Dedifferentiated amniotic fluid mesenchymal stem cell (primary cell): Measurements from ENCODE around the gene SETBP1.

Source experiments
- DNase-seq: peaks from one replicate; pipeline ENCODE4 v3.0.0-alpha.2; 2016; ENCODE audit errors: extremely low spot score

The SETBP1 gene

GRCh38 chr18:44679056-44679913 is 1.4 kb upstream of the SETBP1 start:
- DNase-seq, result peak; percentile 82

- DNase-seq, result peak; percentile 54
Measured at GRCh38 chr18:44679914-44680272, 795 bp upstream of the SETBP1 start.

- no peak for DNase-seq
Measured at GRCh38 chr18:44681076-44681970, 635 bp downstream of the SETBP1 start.

GRCh38 chr18:44682201-44682870 is 1.6 kb downstream of the SETBP1 start:
- no peak for DNase-seq

DNA sequence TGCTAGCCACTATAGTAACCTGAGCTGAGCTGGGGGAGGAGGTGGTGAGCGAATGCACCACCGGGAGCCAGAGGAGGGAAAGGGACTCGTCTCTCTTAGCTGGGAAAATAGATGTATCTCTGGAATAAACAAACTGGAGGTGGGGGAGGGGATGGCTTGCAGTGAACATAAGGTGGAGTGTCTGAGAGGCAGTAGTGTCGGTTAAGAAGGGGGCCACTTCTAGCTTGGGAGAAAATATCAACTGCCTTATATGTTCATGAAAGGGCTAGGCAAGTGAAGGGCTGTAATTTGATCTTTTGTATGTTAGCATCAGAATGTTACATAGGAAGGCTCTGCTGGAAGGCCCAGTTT is 2.2 kb downstream of the SETBP1 start:
- DNase-seq, result no peak

DNA sequence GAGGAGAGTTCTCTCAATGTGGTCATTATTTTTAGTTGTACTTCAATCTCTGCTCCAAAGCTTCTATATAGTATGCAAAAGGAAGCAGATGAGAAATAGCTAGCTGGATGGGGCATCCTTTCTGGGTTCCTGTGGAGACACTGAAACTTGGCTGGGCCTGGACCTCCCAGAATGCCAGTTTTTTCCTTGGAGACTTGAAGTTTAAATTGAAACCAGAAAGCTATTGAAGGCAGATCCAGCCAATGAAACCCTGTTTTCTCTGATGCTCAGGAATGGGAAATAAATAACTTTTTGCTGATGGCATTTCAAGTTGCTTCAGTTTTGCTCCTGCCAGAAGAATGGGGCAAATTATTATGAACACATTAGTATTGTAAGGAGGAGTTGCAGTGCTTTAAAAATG is 2.9 kb downstream of the SETBP1 start:
- DNase-seq, result peak; percentile 69

DNA sequence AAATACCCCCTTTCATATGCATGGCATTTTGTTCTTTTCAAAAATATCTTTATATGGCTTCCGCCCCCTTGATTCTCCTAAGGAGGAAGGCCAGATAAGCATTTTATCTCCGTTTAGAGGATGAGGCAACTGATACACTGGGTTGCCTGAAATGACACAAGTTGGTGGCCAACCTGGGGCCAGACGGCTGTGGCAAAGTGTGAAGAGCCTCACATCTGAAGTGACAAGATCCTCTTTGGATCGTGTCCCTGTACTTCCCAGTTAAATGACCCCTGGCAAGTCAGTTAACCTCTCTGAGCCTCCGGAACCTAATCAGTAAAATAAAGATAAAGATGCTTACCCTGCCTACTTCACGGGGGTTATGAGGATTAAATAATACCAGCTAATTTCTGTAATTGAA is 4.6 kb downstream of the SETBP1 start:
- DNase-seq, result no peak

DNA sequence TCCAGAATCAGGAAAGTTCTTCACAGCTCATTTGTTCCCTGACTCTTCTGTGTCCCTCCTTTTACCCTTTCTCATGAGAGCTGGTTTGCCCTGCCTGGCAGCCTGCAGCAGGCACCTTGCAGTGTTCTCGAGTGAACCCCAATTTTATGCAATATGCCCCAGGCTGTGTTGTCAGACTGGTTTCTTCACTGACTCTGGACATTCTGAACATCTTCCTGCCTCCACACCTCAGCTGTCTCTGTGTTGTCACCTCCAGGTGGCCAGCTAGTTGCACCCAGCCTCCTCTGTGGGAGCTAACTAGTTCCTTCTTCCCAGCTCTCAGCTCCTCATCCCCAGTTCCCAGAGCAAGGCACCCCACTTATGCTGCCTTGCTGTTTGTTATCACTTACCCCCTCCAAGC is 5.5 kb downstream of the SETBP1 start:
- no peak for DNase-seq

GRCh38 chr18:44687421-44687820 is 6.7 kb downstream of the SETBP1 start:
- DNase-seq, result no peak

GRCh38 chr18:44689736-44690135 is 9.0 kb downstream of the SETBP1 start:
- no peak for DNase-seq

- no peak for DNase-seq
Measured at GRCh38 chr18:44691148-44691925, 10.6 kb downstream of the SETBP1 start.

DNA sequence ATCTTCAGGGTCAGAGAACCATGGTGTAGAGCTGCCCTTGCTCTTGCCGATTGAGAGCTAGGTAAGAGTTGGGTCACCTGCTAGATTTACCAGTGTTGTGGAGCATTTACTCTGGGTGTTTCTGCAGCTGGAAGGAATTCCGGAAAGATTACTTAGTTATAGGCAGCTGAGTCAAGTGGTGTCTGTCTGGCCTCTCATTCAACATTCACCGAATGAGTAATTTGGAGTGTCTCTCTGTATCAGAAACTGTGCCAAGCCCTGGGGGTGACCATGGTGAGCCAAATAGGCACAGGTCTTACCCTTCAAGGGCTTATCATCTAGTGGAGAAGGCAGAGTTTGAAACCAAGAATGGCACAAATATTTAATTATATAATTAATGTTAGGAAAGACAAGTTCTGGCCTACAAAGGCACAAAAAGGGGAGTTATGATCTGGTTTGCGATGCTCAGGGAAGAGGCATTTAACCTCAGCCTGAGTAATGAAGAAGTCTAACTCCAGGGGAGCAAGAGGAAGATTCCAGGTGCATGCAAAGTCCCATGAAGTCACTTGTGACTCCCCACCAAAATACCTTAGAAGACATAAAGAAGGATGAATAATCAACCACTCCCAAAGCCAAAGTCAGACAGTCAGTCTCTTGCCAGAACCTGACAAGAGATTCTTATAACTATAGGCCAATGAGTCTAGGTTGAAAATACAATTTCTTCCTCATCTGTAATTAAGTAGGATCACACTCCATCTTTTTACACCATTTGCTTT is 12.5 kb downstream of the SETBP1 start:
- no peak for DNase-seq

GRCh38 chr18:44695503-44695902 is 14.8 kb downstream of the SETBP1 start:
- no peak for DNase-seq

GRCh38 chr18:44696892-44697291 is 16.2 kb downstream of the SETBP1 start:
- DNase-seq, result no peak

- DNase-seq, result no peak
Measured at GRCh38 chr18:44697315-44697714, 16.6 kb downstream of the SETBP1 start.

DNA sequence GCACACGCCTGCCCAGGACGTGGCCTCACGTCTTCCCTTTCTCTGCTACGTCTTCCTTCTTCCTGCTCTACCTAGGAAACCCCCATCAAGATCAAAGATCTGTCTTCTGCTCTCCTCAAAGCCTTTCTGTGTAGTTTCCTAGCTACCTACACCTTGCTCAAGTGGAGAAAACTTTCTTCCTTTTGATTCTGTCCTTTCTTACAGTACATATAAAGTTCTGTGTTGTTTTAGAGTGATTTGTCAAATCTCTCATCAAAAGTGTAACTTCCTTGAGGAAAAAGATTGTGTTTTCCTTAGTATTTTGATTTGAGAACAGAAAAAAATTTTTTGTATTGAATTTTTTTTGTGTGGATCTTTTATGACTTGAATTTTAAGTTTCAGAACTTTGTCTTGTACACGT is 17.8 kb downstream of the SETBP1 start:
- DNase-seq, result no peak

GRCh38 chr18:44699572-44700261 is 19.0 kb downstream of the SETBP1 start:
- DNase-seq, result no peak

GRCh38 chr18:44700652-44701051 is 20.0 kb downstream of the SETBP1 start:
- DNase-seq, result no peak

DNA sequence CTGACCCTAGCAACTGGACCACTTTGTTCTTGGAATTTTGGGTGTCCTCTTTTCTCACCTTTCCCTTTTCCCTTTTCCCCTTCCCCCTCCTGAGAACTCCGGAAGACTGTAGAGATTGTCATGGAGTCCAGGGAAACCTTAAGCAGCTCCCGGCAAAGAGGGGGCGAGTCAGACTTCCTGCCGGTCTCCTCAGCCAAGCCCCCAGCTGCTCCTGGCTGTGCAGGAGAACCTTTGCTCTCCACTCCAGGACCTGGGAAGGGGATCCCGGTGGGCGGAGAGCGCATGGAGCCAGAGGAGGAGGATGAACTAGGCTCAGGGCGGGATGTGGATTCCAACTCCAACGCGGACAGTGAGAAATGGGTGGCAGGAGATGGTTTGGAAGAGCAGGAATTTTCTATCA is 20.5 kb downstream of the SETBP1 start:
- no peak for DNase-seq

GRCh38 chr18:44702594-44702993 is 21.9 kb downstream of the SETBP1 start:
- DNase-seq, result no peak
